Gastroesophageal sphincter (tissue), 3 donors: ENCODE data around the gene SETBP1.

Experiments used
- CTCF ChIP-seq, 4 experiments: fragments of 200-600 bp in 2 of 4; fragments of 450-650 bp in 2 of 4; sonication (generic) in 1 of 4; IDR thresholded peaks; one replicate each; pipeline ENCODE4 v1.5.1; 2017 to 2019; ENCODE audit warnings: antibody characterized with exemption in 4 of 4, mild to moderate bottlenecking in 2 of 4, moderate library complexity in 2 of 4
- POLR2A ChIP-seq, 2 donors: fragments of 450-650 bp; IDR thresholded peaks; one replicate each; pipeline ENCODE4 v1.6.1; 2017; ENCODE audit warnings: antibody characterized with exemption in 2 of 2, mild to moderate bottlenecking in 2 of 2, moderate library complexity in 1 of 2
- POLR2AphosphoS5 ChIP-seq: sonication (generic); formaldehyde crosslinking; IDR thresholded peaks from one replicate; pipeline ENCODE4 v1.6.1; 2017; ENCODE audit warnings: antibody characterized with exemption

GRCh38 chr18:44901283-44901682 lies 220.6 kb downstream of the SETBP1 start:
- no peak for TF ChIP-seq CTCF (IDR thresholded peaks at IDR 0.05)
- TF ChIP-seq POLR2AphosphoS5 = no peak
- TF ChIP-seq POLR2A (IDR thresholded peaks at IDR 0.05) = no peak
